Parathyroid adenoma (tissue), 2 donors: Measurements from ENCODE around the gene KLRF1.

Experiments
- H2AFZ ChIP-seq: fragments of 300-600 bp; sonication (generic); one replicate; pipeline ENCODE4 v1.7.0; 2017; ENCODE audit warnings: antibody characterized with exemption, mild to moderate bottlenecking
- H3K27ac ChIP-seq: fragments of 300-600 bp; sonication (generic); one replicate; pipeline ENCODE4 v1.7.0; 2017
- H3K27me3 ChIP-seq: fragments of 300-600 bp; sonication (generic); one replicate; pipeline ENCODE4 v1.7.0; 2017; ENCODE audit warnings: low read length; ENCODE audit not compliant: control insufficient read depth, insufficient read depth
- H3K36me3 ChIP-seq: fragments of 300-600 bp; sonication (generic); one replicate; pipeline ENCODE4 v1.7.0; 2017; ENCODE audit warnings: low read length; ENCODE audit not compliant: control insufficient read depth, insufficient read depth
- H3K4me1 ChIP-seq: fragments of 300-600 bp; sonication (generic); one replicate; pipeline ENCODE4 v1.7.0; 2017; ENCODE audit warnings: control low read depth
- H3K4me2 ChIP-seq: fragments of 300-600 bp; sonication (generic); one replicate; pipeline ENCODE4 v1.7.0; 2017; ENCODE audit warnings: low read length
- H3K4me3 ChIP-seq: fragments of 300-600 bp; sonication (generic); one replicate; pipeline ENCODE4 v1.7.0; 2017; ENCODE audit warnings: low read depth, low read length
- H3K79me2 ChIP-seq: fragments of 300-600 bp; sonication (generic); one replicate; pipeline ENCODE4 v1.7.0; 2017; ENCODE audit warnings: control low read depth
- H3K9ac ChIP-seq: fragments of 300-600 bp; sonication (generic); one replicate; pipeline ENCODE4 v1.7.0; 2017; ENCODE audit warnings: mild to moderate bottlenecking
- H3K9me3 ChIP-seq: fragments of 300-600 bp; sonication (generic); one replicate; pipeline ENCODE4 v1.7.0; 2017; ENCODE audit warnings: low read length; ENCODE audit not compliant: control insufficient read depth
- CTCF ChIP-seq: fragments of 300-600 bp; sonication (generic); IDR thresholded peaks from one replicate; pipeline ENCODE4 v1.7.0; 2017; ENCODE audit warnings: antibody characterized with exemption, mild to moderate bottlenecking
- donor health status: primary hyperparathyroidism.

KLRF1 gene

GRCh38 chr12:9827209-9827888 lies at the start of gene KLRF1:
KLRF1 (plus strand) TSS chr12:9827481; CDS start chr12:9827545, 64 bp downstream.
- Histone ChIP-seq H3K36me3 (no peaks in the 10 kb centered on the region), H3K4me1 (no peaks in the 10 kb centered on the region), H3K27me3 (no peaks in the 10 kb centered on the region), H2AFZ (no peak within 1 kb of the TSS), H3K4me2 (no peak within 1 kb of the TSS), H3K27ac (no peak within 1 kb of the TSS), H3K9ac (no peak within 1 kb of the TSS), H3K79me2 (no peaks in the 10 kb centered on the region), H3K9me3 (no peaks in the 10 kb centered on the region), H3K4me3 (no peak within 1 kb of the TSS)
- no peak for TF ChIP-seq CTCF

GRCh38 chr12:9779209-9779608 lies 48.1 kb upstream of the KLRF1 start:
- H2AFZ ChIP-seq, result no peak overlapping the region
- H3K27ac ChIP-seq, result no peak overlapping the region
- H3K79me2 ChIP-seq, result no peaks in the 10 kb centered on the region
- no peaks in the 10 kb centered on the region for H3K36me3 ChIP-seq
- H3K27me3 ChIP-seq, result no peaks in the 10 kb centered on the region
- H3K9ac ChIP-seq, result no peak overlapping the region
- no peak overlapping the region for H3K4me3 ChIP-seq
- H3K4me1 ChIP-seq, result no peaks in the 10 kb centered on the region
- no peak for TF ChIP-seq CTCF
- no peak overlapping the region for H3K4me2 ChIP-seq
- H3K9me3 ChIP-seq, result no peaks in the 10 kb centered on the region

GRCh38 chr12:9781360-9781759 lies 45.9 kb upstream of the KLRF1 start:
- Histone ChIP-seq H3K9me3 (no peaks in the 10 kb centered on the region), H3K79me2 (no peaks in the 10 kb centered on the region), H3K4me2 (no peak overlapping the region), H3K4me1 (no peaks in the 10 kb centered on the region), H3K36me3 (no peaks in the 10 kb centered on the region), H3K27ac (no peak overlapping the region), H3K4me3 (no peak overlapping the region), H2AFZ (no peak overlapping the region), H3K27me3 (no peaks in the 10 kb centered on the region), H3K9ac (no peak overlapping the region)
- no peak for TF ChIP-seq CTCF

GRCh38 chr12:9782547-9783382 lies 44.5 kb upstream of the KLRF1 start:
- Histone ChIP-seq H3K27me3 (no peaks in the 10 kb centered on the region), H3K9ac (no peak overlapping the region), H3K4me2 (no peak overlapping the region), H3K36me3 (no peaks in the 10 kb centered on the region), H3K79me2 (no peaks in the 10 kb centered on the region), H3K4me3 (no peak overlapping the region), H3K4me1 (no peaks in the 10 kb centered on the region), H3K27ac (no peak overlapping the region), H3K9me3 (no peaks in the 10 kb centered on the region), H2AFZ (no peak overlapping the region)
- no peak for TF ChIP-seq CTCF
